Right cardiac atrium (tissue), 5 donors: ENCODE measurements around the gene MYORG. TPM values are rescaled to one million over a fixed set of nuclear protein-coding genes. Genes with fewer than 3 reads are reported as not detected.
"Not testable (repeated sequence)": the region's sequence is repeated elsewhere in the genome, so short reads cannot be mapped to it uniquely, and the experiment has no call there.

Source experiments
- ATAC-seq, 2 donors: fragments of 200-7000 bp; cut with Tn5 transposase; one replicate each; pipeline versions ENCODE4 v1.8.0 to v1.9.1; 2020; ENCODE audit warnings: moderate library complexity in 2 of 2, mild to moderate bottlenecking in 1 of 2
- DNase-seq, 3 donors: peaks; one replicate each; pipeline ENCODE4 v3.0.0-alpha.2; 2020
- H3K27ac ChIP-seq: one replicate; pipeline ENCODE4 v1.5.1; 2013; ENCODE audit warnings: mild to moderate bottlenecking, low read length, control low read depth, moderate library complexity
- H3K27me3 ChIP-seq: one replicate; pipeline ENCODE4 v1.6.1; 2013; ENCODE audit not compliant: control insufficient read depth, insufficient read depth
- H3K4me1 ChIP-seq: one replicate; pipeline ENCODE4 v1.6.1; 2013; ENCODE audit warnings: low read length; ENCODE audit not compliant: control insufficient read depth, insufficient read depth
- H3K4me3 ChIP-seq: one replicate; pipeline ENCODE4 v1.5.1; 2013; ENCODE audit warnings: low read length, control low read depth
- H3K9me3 ChIP-seq: one replicate; pipeline ENCODE4 v1.6.1; 2013; ENCODE audit warnings: low read length; ENCODE audit not compliant: control insufficient read depth
- WGBS: extraction: QIAGEN DNeasy Blood & Tissue Kit; methylation state at CpG from one replicate; pipeline ENCODE4 v1.1.7; 2013; 5-methylcytosine and 5-hydroxymethylcytosine counted together
- intact Hi-C, 4 donors: fragments of 100-400 bp; cut with DNase I; formaldehyde crosslinking; loops; one replicate each; pipeline versions ENCODE4 v1.11.0 to v1.14.0; 2022 to 2023
- polyA plus RNA-seq: library from polyadenylated mRNA; stranded (reverse); fragments of 200-250 nt; gene quantifications from one replicate; pipeline ENCODE4 v1.2.3, GENCODE V29; 2013
- total RNA-seq, 4 donors: library from RNA; stranded (reverse); fragmentation: NEBNext Ultra II Directional; extraction: Animal tissue kit (Norgen Biotek cat#: 25700); gene quantifications; one replicate each; pipeline ENCODE4 v1.2.1, GENCODE V29; 2021
- donor health status: healthy with polysubstance abuse.
- donor health status: DM: no; HTN: yes; CAD: no.
- donor health status: DM: no; HTN: no; CAD: no.
- donor health status: DM: no; HTN: yes; CAD: no; lungs with severe emphysema.
- donor health status: DM: yes; HTN: yes; CAD: no.

The MYORG gene
- total and polyA plus RNA-seq, 5 donors, result 1.9 to 5.2 (median 4.8) TPM

GRCh38 chr9:34343605-34344004 is 33.1 kb downstream of the MYORG start:
- intact Hi-C loops, result loop anchor here in 1 of 4 donors (2.0 kb wide), 1 partner anchor 35 kb away; no protein-coding TSS in a partner anchor
- peak in 2 of 3 donors; percentile 61 to 68 for DNase-seq

GRCh38 chr9:34343090-34343489 is 33.6 kb downstream of the MYORG start:
- Histone ChIP-seq H3K9me3 (no peaks in the 10 kb centered on the region), H3K27ac (peak overlapping the region; percentile 30), H3K4me1 (peaks cover 2% of the 10 kb centered on the region)

More at GRCh38 chr9:34343605-34344004, 33.1 kb downstream of the MYORG start:
- Histone ChIP-seq H3K4me1 (peaks cover 2% of the 10 kb centered on the region), H3K9me3 (no peaks in the 10 kb centered on the region), H3K4me3 (no peak overlapping the region), H3K27me3 (no peaks in the 10 kb centered on the region), H3K27ac (no peak overlapping the region)
- peak; percentile 15 to 50 for ATAC-seq
- 57% methylated on average over 1 of the region's 1 CpG for WGBS

GRCh38 chr9:34341659-34342295 is 34.9 kb downstream of the MYORG start:
- WGBS, result 67% methylated on average over 7 of the region's 7 CpGs
- peak; percentile 10 to 23 for ATAC-seq
- H3K4me1 ChIP-seq, result peaks cover 2% of the 10 kb centered on the region

More at GRCh38 chr9:34343090-34343489, 33.6 kb downstream of the MYORG start:
- Histone ChIP-seq H3K27me3 (no peaks in the 10 kb centered on the region), H3K4me3 (no peak overlapping the region)
- intact Hi-C loops, result loop anchor here in 1 of 4 donors (2.0 kb wide), 1 partner anchor 36 kb away; no protein-coding TSS in a partner anchor
- DNase-seq, result peak; percentile 83 to 92 (median 92)
- WGBS, result 68% methylated on average over 5 of the region's 5 CpGs
- peak; percentile 83 to 89 for ATAC-seq

GRCh38 chr9:34338665-34339385 is 37.9 kb downstream of the MYORG start:
- intact Hi-C loops, result loop anchor here in 3 of 4 donors (10.0 kb wide), 3 partner anchors 256 to 276 kb away; partner anchors contain the start of gene RPP25L (in 1 of the 3)

More at GRCh38 chr9:34341659-34342295, 34.9 kb downstream of the MYORG start:
- Histone ChIP-seq H3K4me3 (no peak overlapping the region), H3K9me3 (no peaks in the 10 kb centered on the region), H3K27me3 (no peaks in the 10 kb centered on the region), H3K27ac (no peak overlapping the region)
- intact Hi-C loops, result loop anchor here in 1 of 4 donors (2.0 kb wide), 1 partner anchor 37 kb away; no protein-coding TSS in a partner anchor
- DNase-seq, result no peak

GRCh38 chr9:34338079-34338478 is 38.6 kb downstream of the MYORG start:
- intact Hi-C loops, result loop anchor here in 3 of 4 donors (10.0 kb wide), 3 partner anchors 257 to 277 kb away; partner anchors contain the start of gene RPP25L (in 1 of the 3)
- ATAC-seq, H3K27me3 ChIP-seq, H3K4me3 ChIP-seq, DNase-seq, H3K4me1 ChIP-seq, H3K27ac ChIP-seq, H3K9me3 ChIP-seq: not testable (repeated sequence)

More at GRCh38 chr9:34338665-34339385, 37.9 kb downstream of the MYORG start:
- no peak for ATAC-seq
- no peak for DNase-seq
- 75% methylated on average over 2 of the region's 2 CpGs for WGBS
- no peaks in the 10 kb centered on the region for H3K4me1 ChIP-seq
- H3K27ac ChIP-seq, result no peak overlapping the region
- H3K27me3 ChIP-seq, result no peaks in the 10 kb centered on the region
- no peaks in the 10 kb centered on the region for H3K9me3 ChIP-seq
- no peak overlapping the region for H3K4me3 ChIP-seq

- H3K27me3 ChIP-seq, result no peaks in the 10 kb centered on the region
- intact Hi-C loops, result loop anchor here in 3 of 4 donors (10.0 kb wide), 3 partner anchors 257 to 277 kb away; partner anchors contain the start of gene RPP25L (in 1 of the 3)
- H3K27ac ChIP-seq, result no peak overlapping the region
- 94% methylated on average over 2 of the region's 2 CpGs for WGBS
- no peaks in the 10 kb centered on the region for H3K9me3 ChIP-seq
- H3K4me3 ChIP-seq, result no peak overlapping the region
- H3K4me1 ChIP-seq, result no peaks in the 10 kb centered on the region
- DNase-seq (no peak), ATAC-seq (no peak)
These were observed 39.3 kb downstream of the MYORG start for GRCh38 chr9:34337403-34337802.

GRCh38 chr9:34335376-34335775 is 41.3 kb downstream of the MYORG start:
- H3K27ac ChIP-seq, result no peak overlapping the region
- H3K4me1 ChIP-seq, result no peaks in the 10 kb centered on the region
- WGBS, result 85% methylated on average over 4 of the region's 4 CpGs
- H3K4me3 ChIP-seq, result no peak overlapping the region
- intact Hi-C loops, result loop anchor here in 3 of 4 donors (2.0 to 10.0 kb wide), 4 partner anchors 45 to 279 kb away; partner anchors contain the start of gene RPP25L (in 1 of the 3)
- no peaks in the 10 kb centered on the region for H3K9me3 ChIP-seq
- H3K27me3 ChIP-seq, result no peaks in the 10 kb centered on the region
- DNase-seq (no peak), ATAC-seq (no peak)

GRCh38 chr9:34334916-34335315 is 41.8 kb downstream of the MYORG start:
- intact Hi-C loops, result loop anchor here (2.0 to 10.0 kb wide), 6 partner anchors 42 to 280 kb away; partner anchors contain the start of genes MYORG (in 1 of the 4) and RPP25L (in 1 of the 4)
- H3K27ac ChIP-seq, result no peak overlapping the region

GRCh38 chr9:34334337-34334824 is 42.3 kb downstream of the MYORG start:
- Histone ChIP-seq H3K4me3 (no peak overlapping the region), H3K27me3 (no peaks in the 10 kb centered on the region), H3K9me3 (no peaks in the 10 kb centered on the region), H3K27ac (no peak overlapping the region), H3K4me1 (no peaks in the 10 kb centered on the region)
- ATAC-seq (no peak), DNase-seq (no peak)
- 38% methylated on average over 1 of the region's 1 CpG for WGBS
- intact Hi-C loops, result loop anchor here (2.0 to 10.0 kb wide), 6 partner anchors 43 to 280 kb away; partner anchors contain the start of genes MYORG (in 1 of the 4) and RPP25L (in 1 of the 4)

More at GRCh38 chr9:34334916-34335315, 41.8 kb downstream of the MYORG start:
- 72% methylated on average over 2 of the region's 2 CpGs for whole genome bisulfite sequencing
- H3K9me3 ChIP-seq, result no peaks in the 10 kb centered on the region
- no peak overlapping the region for H3K4me3 ChIP-seq
- ATAC-seq, result peak in 1 of 2 donors; percentile 15
- H3K4me1 ChIP-seq, result no peaks in the 10 kb centered on the region
- no peak for DNase-seq
- no peaks in the 10 kb centered on the region for H3K27me3 ChIP-seq

GRCh38 chr9:34333836-34334235 is 42.9 kb downstream of the MYORG start:
- Histone ChIP-seq H3K27ac (no peak overlapping the region), H3K27me3 (no peaks in the 10 kb centered on the region), H3K4me3 (no peak overlapping the region), H3K9me3 (no peaks in the 10 kb centered on the region), H3K4me1 (no peaks in the 10 kb centered on the region)
- ATAC-seq, result no peak
- intact Hi-C loops, result loop anchor here (2.0 to 10.0 kb wide), 8 partner anchors 43 to 281 kb away; partner anchors contain the start of genes MYORG (in 1 of the 4) and RPP25L (in 1 of the 4)
- no peak for DNase-seq
- 57% methylated on average over 3 of the region's 3 CpGs for WGBS
